Smooth muscle cell (in vitro differentiated cells): ENCODE data around the gene IGSF21. TPM values are rescaled to one million over a fixed set of nuclear protein-coding genes. Genes with fewer than 3 reads are reported as not detected.

ENCODE experiments used
- DNase-seq: peaks from one replicate; lab custom pipeline; 2025; ENCODE audit not compliant: unreplicated experiment; lab: John Stamatoyannopoulos, UW
- H2AFZ ChIP-seq: fragments of 200-600 bp; sonication (generic); 2 replicates; pipeline ENCODE4 v1.6.0; 2016; ENCODE audit warnings: antibody characterized with exemption, low read depth, mild to moderate bottlenecking
- H3F3A ChIP-seq: fragments of 200-600 bp; sonication (generic); 2 replicates; pipeline ENCODE4 v1.6.0; 2017; ENCODE audit warnings: antibody characterized with exemption, low read depth
- H3K27ac ChIP-seq: fragments of 200-600 bp; sonication (generic); 2 replicates; pipeline ENCODE4 v1.5.1; 2016; ENCODE audit warnings: low read depth, mild to moderate bottlenecking
- H3K27me3 ChIP-seq: fragments of 200-600 bp; sonication (generic); 2 replicates; pipeline ENCODE4 v1.6.1; 2016; ENCODE audit warnings: low read depth, mild to moderate bottlenecking
- H3K36me3 ChIP-seq: fragments of 200-600 bp; sonication (generic); 2 replicates; pipeline ENCODE4 v1.5.1; 2016; ENCODE audit warnings: low read depth
- H3K4me1 ChIP-seq: fragments of 200-600 bp; sonication (generic); 2 replicates; pipeline ENCODE4 v1.5.1; 2016; ENCODE audit warnings: low read depth
- H3K4me2 ChIP-seq: fragments of 200-600 bp; sonication (generic); 2 replicates; pipeline ENCODE4 v1.6.0; 2016; ENCODE audit warnings: mild to moderate bottlenecking
- H3K4me3 ChIP-seq: fragments of 200-600 bp; sonication (generic); 2 replicates; pipeline ENCODE4 v1.5.1; 2016; ENCODE audit warnings: mild to moderate bottlenecking
- H3K79me2 ChIP-seq: fragments of 200-600 bp; sonication (generic); 2 replicates; pipeline ENCODE4 v1.6.0; 2016; ENCODE audit warnings: low read depth, mild to moderate bottlenecking
- H3K9ac ChIP-seq: fragments of 200-600 bp; sonication (generic); 2 replicates; pipeline ENCODE4 v1.6.0; 2016; ENCODE audit warnings: low read depth
- H3K9me3 ChIP-seq: fragments of 200-600 bp; sonication (generic); replicated peaks from 2 replicates; pipeline ENCODE4 v1.5.1; 2016; ENCODE audit warnings: low read depth
- H4K20me1 ChIP-seq: fragments of 200-600 bp; sonication (generic); 2 replicates; pipeline ENCODE4 v1.6.0; 2016; ENCODE audit warnings: low read depth
- CTCF ChIP-seq: fragments of 200-600 bp; sonication (generic); IDR thresholded peaks from 2 replicates; pipeline ENCODE4 v1.5.1; 2017; ENCODE audit warnings: borderline replicate concordance, mild to moderate bottlenecking, antibody characterized with exemption; ENCODE audit not compliant: insufficient read depth, poor library complexity, severe bottlenecking
- WGBS: methylation state at CpG from one replicate; pipeline ENCODE4 v1.1.7; 2016; ENCODE audit warnings: low lambda C conversion rate; 5-methylcytosine and 5-hydroxymethylcytosine counted together
- polyA plus RNA-seq: library from polyadenylated mRNA; unstranded; fragments of >200 nt; fragmentation: Nextera tagmentation; extraction: Ambion mirVana; gene quantifications from 2 replicates; pipeline ENCODE4 v1.2.1, GENCODE V29; 2016
- total RNA-seq: library from RNA; depleted of rRNA; stranded (reverse); fragments of >200 nt; gene quantifications from 2 replicates; pipeline ENCODE4 v1.2.3, GENCODE V29; 2014

The IGSF21 gene
- total and polyA plus RNA-seq, 2 experiments from 2014 or later, result not detected

- H3K36me3 ChIP-seq, result no peaks in the 10 kb centered on the region
- TF ChIP-seq CTCF, result no peak
- WGBS, result 78% methylated on average over 9 of the region's 9 CpGs
- H3K4me3 ChIP-seq, result no peak overlapping the region
- no peak for DNase-seq
- no peak overlapping the region for H3K9ac ChIP-seq
- no peaks in the 10 kb centered on the region for H3F3A ChIP-seq
- H4K20me1 ChIP-seq, result no peaks in the 10 kb centered on the region
- H3K4me2 ChIP-seq, result no peak overlapping the region
- H3K27me3 ChIP-seq, result peaks cover 18% of the 10 kb centered on the region
- H3K4me1 ChIP-seq, result no peaks in the 10 kb centered on the region
- no peak overlapping the region for H3K27ac ChIP-seq
- H3K79me2 ChIP-seq, result no peaks in the 10 kb centered on the region
- H3K9me3 ChIP-seq, result no peaks in the 10 kb centered on the region
- no peak overlapping the region for H2AFZ ChIP-seq
Observed at GRCh38 chr1:18357622-18358230, 250.1 kb downstream of the IGSF21 start.

DNA sequence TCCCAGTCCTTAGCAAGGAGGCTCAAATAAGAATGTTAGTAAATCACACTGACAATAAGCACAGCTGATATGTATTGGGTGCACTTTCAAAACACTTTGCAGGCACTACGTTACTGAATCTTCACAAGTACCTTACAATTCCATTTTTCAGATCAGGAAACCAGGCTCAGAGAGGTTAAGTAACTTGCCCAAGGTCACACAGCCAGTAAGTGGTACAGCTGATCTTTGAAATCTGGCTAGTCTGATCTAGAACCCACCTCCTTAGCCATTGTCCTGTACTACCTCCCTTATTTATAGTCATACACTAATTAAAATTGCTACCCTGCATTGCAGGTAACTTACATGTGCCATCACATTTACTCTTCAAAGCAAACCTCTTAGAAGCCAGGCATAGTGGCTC, 251.0 kb downstream of the IGSF21 start:
- Histone ChIP-seq H3K36me3 (no peaks in the 10 kb centered on the region), H4K20me1 (no peaks in the 10 kb centered on the region), H3K4me2 (no peak overlapping the region), H3K9me3 (no peaks in the 10 kb centered on the region), H3K27me3 (peaks cover 18% of the 10 kb centered on the region), H3K79me2 (no peaks in the 10 kb centered on the region), H3K4me3 (no peak overlapping the region), H3F3A (no peaks in the 10 kb centered on the region), H2AFZ (no peak overlapping the region), H3K27ac (no peak overlapping the region), H3K9ac (no peak overlapping the region), H3K4me1 (no peaks in the 10 kb centered on the region)
- 79% methylated on average over 1 of the region's 1 CpG for WGBS
- no peak for TF ChIP-seq CTCF
- no peak for DNase-seq

GRCh38 chr1:18360251-18360650, 252.7 kb downstream of the IGSF21 start:
- no peaks in the 10 kb centered on the region for H3K4me1 ChIP-seq
- no peak overlapping the region for H3K9ac ChIP-seq
- DNase-seq, result no peak
- H3K27me3 ChIP-seq, result peaks cover 22% of the 10 kb centered on the region
- H3K4me3 ChIP-seq, result no peak overlapping the region
- no peak overlapping the region for H3K4me2 ChIP-seq
- H4K20me1 ChIP-seq, result no peaks in the 10 kb centered on the region
- no peaks in the 10 kb centered on the region for H3K79me2 ChIP-seq
- no peak for TF ChIP-seq CTCF
- 79% methylated on average over 7 of the region's 7 CpGs for WGBS
- no peak overlapping the region for H3K27ac ChIP-seq
- no peaks in the 10 kb centered on the region for H3K36me3 ChIP-seq
- no peaks in the 10 kb centered on the region for H3K9me3 ChIP-seq
- H2AFZ ChIP-seq, result no peak overlapping the region
- H3F3A ChIP-seq, result no peaks in the 10 kb centered on the region

- H3K79me2 ChIP-seq, result no peaks in the 10 kb centered on the region
- no peaks in the 10 kb centered on the region for H4K20me1 ChIP-seq
- H3F3A ChIP-seq, result no peaks in the 10 kb centered on the region
- no peak overlapping the region for H2AFZ ChIP-seq
- no peak overlapping the region for H3K27ac ChIP-seq
- no peak overlapping the region for H3K4me3 ChIP-seq
- H3K36me3 ChIP-seq, result no peaks in the 10 kb centered on the region
- no peak for DNase-seq
- peaks cover 22% of the 10 kb centered on the region for H3K27me3 ChIP-seq
- WGBS, result 87% methylated on average over 9 of the region's 9 CpGs
- no peaks in the 10 kb centered on the region for H3K4me1 ChIP-seq
- no peaks in the 10 kb centered on the region for H3K9me3 ChIP-seq
- no peak overlapping the region for H3K4me2 ChIP-seq
- no peak for TF ChIP-seq CTCF
- no peak overlapping the region for H3K9ac ChIP-seq
Observed at GRCh38 chr1:18362150-18362549, 254.6 kb downstream of the IGSF21 start.
